Left renal pelvis (tissue), 4 donors: ENCODE data around the gene HLCS. TPM values are rescaled to one million over a fixed set of nuclear protein-coding genes. Genes with fewer than 3 reads are reported as not detected.

Experiments
- polyA plus RNA-seq, 4 donors: library from polyadenylated mRNA; unstranded; fragments of 120-200 nt; gene quantifications; one replicate each; pipeline ENCODE4 v1.2.1, GENCODE V29; 2013; ENCODE audit not compliant: insufficient read length in 4 of 4

The HLCS gene
- polyA plus RNA-seq, 4 donors, result 8.9 to 18.6 (median 16.2) TPM

Other genes starting within 250 kb of the HLCS start
- 1 to 10 TPM in 3 of 4 donors, under 1 TPM in 1; 0.14 to 2.8 (median 2.3) TPM for gene RIPPLY3, start 40.0 kb upstream of the HLCS start, polyA plus RNA-seq
- gene PIGP, start 106.4 kb upstream of the HLCS start, polyA plus RNA-seq, result 10 to 100 TPM; 24.1 to 41.6 (median 34.2) TPM
- 100 to 1,000 TPM; 145 to 212 (median 189) TPM for gene TTC3, start 106.6 kb upstream of the HLCS start, polyA plus RNA-seq